ENCODE measurements around the gene TMEM185B.
"Not testable (repeated sequence)": the region's sequence is repeated elsewhere in the genome, so short reads cannot be mapped to it uniquely, and the experiment has no call there.

Gene TMEM185B

DNA sequence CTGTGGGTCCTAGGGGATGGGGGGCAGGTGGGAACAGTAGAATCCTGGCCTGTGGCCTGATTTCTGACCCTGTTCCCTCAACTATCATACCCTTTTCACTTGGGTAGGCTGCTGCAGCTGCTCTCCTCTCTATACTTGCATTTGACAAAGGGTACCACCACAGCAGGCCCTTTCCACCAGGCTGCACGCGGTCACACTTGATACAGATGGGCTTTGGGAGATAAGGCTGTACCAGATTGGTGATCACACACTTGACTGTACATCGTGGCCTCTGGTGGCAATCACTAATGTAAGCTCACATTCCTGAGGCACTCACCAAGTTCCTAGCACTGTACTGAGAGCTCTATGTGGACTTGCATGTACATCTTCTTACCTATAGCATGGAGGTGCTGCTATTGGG, 27.9 kb upstream of the TMEM185B start:
- DNase-seq = no peak

DNA sequence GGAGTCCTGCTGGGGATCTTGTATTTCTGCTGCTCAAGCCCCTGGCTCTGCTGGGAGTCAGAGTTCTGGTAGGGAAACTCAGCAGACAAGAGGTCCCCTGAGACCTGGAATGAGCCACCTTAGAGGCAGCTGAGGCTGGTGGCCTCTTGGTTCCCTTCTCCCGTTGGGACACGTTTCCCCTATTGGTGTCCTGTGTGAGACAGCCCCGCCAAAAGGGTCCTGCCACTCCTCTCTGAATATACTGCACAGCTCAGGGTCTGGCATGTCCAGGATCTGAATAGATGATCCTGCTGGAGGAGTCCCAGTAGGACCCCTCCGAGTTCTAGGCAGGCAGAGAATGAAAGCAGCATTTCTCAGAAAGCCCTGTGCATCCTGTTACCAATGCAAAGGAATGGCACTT, 27.4 kb upstream of the TMEM185B start:
- no peak for DNase-seq

DNA sequence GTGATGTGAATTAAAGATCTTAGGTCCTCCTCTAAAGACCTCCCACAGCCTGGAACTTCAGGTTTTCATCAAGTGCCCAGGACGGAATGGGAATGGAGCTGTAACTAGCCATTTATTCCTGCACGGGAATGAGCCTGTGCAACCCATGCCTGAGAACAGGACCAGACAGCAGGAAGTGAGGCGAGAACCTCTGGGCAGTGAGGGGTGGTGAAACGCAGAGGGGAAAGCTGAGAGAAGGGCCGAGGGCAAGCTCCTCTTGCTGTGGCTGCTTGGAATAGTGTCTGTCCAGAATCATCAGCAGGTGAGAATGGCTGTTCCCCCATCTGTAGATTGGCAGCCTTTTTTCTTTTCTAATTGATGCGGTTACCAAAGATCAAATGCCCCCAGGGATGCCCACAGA, 24.7 kb upstream of the TMEM185B start:
- DNase-seq = no peak

DNA sequence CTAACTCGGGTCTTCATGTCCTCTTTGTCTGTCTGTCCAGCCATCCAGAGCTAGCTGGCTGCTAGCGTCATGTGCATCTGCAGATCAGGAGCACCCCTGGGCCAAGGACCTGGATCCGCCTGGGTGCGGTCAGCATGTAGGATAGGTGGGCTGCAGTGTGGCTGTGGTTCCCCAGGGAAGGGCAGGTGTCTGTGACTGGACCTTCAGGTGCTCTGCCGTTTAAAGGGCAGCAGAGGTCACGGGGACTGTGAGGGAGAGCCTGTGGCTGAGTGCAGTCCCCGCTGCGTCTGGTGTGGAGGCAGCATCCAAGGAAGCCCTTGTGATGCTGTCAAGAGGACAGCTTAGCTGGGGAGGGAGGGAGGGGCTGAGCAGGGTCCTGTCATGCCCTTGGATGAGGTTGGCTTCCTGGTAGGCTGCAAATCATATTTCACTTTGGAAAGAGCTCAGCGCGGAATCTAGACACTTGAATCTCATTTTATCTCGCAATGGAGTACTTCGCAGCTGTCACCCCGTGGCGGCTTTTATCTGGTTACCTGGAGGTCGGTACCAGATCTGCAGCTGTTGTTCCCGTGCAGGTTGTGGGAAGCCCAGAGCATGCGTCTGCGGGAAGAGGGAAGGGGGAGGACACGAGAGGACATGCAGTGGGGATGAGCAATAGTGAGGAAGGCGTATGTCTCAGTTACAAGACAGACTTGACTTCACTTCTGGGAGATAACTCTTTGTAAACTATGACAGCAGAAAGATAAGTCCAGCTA, 23.5 kb upstream of the TMEM185B start:
- no peak for DNase-seq

DNA sequence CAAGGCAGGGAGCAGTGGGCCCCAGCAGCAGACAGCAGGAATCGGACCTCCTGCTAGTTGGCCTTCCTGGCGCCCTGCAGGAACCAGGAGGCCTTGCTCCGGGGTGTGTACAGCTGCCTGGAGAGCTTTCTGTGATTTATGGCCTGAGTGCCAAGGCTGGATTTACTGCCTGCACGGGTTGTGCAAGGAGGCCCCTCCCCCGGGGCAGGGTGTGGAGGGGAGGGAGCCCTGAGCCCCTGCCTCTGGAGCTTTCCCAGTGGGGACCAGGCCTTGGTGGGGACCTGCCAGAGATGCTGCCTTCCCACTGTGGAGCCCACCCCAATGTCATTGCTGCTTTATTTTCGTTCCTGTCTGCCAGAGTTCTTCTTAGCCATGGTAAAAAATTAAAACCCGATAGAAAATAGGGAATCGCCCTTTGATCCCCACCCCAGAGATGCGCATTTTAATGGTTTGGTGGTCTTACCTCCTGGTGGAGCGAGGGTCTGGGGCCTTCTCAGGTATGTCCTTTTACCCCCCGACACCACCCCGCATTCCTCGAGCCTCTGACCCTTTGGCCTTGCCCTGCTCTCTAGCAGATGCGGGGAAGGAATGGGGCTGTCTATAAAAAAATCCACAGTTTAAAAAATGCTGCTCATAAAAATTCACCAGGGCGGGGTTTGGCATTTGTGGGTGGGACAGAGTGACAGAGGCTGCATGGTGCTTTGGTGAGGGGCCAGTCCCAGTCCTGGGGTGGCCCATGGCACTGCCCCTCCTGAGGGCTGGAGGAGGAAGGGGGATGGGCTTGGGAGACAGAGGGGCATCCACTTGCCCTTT, 22.5 kb upstream of the TMEM185B start:
- DNase-seq = no peak

DNA sequence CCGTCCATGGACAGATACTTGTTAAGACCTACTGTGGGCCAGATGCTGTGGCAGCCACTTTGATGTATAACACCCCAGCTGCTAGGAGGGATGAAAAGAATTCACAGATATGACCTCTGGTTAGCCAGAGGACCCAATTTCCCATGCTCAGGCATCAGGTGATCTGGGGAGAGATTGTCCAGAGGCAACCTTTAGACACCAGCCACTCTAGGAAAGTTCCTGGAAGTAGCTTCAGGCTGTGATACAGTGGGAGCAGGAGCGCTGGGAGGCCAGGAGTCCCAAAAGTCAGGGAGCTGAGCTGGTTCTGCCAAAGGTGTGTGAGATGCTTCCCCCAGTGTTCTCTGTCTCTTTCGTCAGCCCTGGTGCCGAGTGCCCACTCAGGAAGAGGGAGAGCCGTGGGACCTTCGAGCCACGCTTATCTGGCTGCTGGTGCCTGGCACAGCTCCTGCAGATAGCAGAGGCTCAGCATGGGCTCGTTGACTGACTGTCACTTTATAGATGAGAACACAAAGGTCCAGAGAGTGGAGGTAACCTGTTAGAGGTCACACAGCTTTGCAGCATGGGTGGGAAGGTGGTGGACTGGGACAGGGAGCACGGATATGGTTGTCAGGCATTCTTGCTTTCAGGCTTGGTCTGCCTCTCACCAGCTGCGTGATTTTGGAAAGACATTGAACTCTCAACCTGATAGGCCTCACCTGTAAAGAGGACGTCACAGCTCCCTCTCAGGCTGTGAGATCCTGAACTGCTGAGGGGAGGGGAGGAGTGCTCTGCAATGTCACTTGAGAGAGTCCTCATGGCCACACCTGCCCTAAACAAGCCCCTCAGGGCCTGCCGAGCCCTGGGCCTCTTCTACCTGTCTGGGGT, 21.7 kb upstream of the TMEM185B start:
- DNase-seq = no peak

DNA sequence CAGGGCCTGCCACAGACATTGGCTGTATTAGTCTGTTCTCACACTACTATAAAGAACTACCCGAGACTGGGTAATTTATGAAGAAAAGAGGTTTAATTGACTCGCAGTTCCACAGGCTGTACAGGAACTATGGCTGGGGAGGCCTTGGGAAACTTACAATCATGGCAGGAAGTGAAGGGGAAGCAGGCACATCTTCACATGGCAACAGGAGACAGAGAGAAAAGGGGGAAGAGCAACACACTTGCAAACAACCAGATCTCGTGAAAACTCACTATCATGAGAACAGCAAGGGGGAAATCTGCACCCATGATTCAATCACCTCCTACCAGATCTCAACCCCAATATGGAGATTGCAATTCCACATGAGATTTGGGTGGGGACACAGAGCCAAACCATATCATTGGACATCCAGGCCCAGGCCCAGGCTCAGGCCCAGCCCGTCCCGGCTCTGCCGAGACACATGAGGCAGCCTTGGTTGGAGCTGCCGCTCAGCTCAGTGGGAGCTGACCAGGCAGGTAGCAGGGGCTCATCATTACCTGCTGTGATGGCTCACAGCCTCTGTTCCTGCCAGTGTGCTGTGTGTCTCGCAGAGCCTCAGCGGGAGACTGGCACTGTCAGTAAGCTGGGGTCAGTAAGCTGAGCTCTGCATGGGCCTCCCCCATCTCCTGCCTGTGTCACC, 20.8 kb upstream of the TMEM185B start:
- DNase-seq = no peak

DNA sequence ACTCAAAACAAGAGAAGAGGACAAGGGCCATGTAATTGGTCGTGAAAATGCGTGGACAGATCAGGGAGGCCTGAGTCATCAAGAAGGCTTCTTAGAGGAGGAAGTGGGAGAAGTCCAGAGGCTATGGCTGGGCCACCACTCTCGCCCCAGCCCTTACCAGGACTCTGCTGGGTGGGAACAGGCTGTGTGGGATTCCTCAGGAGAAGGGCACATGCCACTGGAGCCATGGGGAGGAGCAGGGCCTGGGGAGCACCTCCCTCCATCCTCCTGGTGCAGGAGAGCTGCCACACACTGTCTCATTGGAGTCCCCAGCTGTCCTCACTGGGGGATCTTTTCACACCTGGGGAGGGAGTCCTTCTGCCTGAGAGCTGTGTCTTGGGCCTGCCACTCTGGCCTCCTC, 20.0 kb upstream of the TMEM185B start:
- DNase-seq = no peak

DNA sequence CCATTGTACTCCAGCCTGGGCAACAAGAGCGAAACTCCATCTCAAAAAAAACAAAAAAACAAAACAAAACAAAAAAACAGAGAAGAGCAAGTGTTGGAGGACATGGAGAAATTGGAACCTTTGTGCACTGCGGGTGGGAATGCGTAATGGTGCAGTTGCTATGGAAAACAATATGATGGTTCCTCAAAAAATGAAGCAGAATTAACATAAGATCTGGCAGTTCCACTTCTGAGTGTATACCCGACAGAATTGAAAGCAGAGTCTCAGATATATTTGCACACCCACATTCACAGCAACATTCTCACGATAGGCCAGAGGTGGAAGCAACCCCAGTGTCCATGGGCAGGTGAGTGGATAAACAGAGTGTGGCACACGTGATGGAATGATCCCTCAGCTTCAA, 18.5 kb upstream of the TMEM185B start:
- DNase-seq = no peak

DNA sequence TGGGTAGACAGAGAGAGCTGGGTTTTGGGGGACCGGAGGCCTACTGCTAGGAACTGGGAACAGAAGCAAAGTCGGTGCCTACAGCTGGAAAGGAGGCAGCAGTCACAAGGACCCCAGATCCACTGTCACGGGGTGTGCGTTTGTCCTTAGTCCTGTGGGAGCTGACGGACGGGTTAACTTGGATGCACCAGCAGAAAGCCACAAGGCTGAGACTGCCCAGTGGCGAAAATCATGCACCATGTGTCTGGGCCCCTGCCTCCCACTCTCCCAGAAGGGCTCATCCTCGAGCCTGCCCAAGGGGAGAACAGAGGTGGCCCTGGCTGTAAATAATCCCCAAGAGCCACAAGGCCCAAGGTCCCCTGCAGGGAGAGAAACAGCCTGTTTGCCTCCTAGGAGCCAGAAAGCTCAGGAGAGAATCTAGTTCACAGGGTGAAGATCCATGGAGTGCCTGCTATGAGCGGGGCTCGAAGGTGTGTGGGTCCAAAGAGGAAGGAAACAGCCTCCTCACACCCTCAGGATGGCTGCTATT, 17.8 kb upstream of the TMEM185B start:
- DNase-seq = no peak

DNA sequence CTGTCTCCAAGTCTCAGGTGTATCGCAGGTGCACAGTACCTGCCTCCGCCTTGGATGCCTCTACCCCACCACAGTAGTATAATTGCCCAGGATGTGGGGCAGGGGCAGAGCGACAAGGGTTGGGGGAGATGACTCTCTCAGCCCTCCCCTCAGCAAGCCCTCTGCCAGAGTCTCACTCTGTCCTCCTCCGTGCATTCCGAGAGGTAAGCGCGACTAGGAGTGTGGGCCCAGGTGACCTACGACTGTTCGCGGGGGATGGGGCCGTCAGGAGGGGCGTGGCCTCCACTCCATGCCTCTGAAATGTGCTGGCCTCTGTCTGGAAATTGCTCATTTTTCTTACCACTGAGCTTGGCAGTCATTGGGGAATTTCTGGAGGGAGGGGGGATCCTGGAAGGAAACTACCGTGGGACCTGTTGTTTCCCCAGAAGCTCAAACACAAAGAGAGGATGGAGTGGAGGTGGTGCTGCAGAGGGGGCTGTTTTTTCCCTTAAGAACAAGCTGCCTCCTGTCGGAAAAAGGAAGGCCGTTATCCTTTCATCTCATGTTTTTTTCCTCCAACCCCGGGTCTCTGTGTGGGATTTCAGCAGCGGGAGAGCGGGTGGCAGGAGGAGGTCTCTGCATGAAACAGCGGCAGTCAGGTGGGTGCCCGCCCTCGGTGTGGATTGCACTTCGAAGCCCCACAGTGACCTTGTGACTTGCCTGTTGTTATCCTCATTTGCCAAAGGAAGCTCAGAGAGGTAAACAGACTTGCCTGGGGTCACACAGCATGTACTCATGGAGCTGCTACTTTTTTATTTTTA, 16.5 kb upstream of the TMEM185B start:
- DNase-seq = no peak

DNA sequence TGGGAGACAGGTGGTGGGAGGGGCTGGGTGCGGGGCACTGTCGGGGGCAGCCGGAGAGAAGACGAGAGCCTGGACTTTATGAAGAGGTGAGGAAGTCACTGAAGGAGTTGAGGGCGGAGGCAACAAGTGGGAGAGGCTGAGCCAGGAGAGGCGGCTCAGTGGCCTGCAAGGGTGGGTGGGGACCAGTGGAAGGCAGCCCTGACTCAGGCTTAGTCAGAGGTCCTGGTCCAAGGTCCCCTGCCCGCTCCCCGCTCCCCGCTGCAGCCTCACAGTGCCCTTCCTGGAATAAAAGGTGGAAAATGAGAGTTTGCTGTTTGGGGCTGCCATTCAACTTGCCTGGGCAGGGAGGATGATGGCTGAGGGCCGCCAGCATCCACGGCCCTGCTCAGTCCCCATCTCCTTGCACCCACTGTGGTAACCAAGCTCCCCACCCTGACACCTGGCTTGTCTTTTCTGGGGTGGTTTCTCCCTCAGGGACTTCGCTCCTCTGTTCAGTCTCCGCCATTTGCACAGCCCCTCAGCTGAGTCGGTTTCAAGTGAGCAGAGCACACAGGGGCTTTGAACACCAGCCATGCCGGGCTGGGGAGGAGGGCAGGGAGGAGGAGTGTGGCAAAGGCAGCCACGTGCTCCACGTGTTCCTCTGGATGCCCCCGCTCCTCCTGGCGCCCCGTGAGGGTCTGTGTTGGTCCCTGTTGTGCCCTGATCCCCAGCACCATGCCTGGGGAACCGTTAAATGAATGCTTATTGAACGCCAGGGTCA, 15.7 kb upstream of the TMEM185B start:
- no peak for DNase-seq

DNA sequence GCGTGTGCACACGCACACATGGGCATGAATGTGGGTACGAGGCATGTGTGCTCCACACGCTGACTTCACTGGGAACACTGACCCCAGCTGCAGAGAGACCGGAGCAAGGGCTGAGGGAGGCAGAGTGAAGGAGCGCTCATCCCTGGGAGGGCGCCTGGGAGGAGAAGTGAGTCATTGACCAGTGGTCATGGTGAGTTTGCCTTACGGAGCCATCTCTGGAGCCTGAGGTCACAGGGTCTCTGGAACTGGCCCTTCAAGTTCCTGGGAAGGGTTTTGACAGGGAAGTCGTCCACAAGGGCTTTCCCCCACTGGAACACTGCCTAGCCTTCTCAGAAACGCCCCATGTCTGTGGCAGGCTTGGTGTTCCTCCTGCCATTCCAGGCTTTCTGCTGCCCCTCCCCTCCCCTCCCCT, 14.3 kb upstream of the TMEM185B start:
- no peak for DNase-seq

DNA sequence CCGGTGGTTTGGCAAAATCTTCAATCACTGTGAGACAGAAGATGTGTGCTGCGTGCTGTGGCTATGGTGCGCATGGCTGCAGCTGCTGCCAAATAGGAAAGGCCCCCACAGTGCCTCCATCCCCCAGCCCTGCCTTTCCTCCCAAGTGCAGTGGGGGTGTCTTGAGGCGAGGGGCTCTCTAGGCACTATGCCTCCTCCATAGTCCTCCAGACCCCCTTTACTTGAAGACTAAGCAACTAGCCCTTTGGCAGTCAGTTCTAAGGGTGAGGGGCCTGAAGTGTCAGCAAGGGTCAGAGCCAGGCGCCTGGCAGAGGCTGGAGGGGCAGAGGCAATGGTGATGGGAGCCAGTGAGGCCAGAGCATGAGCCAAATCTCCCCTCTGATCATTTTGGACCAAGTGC, 13.6 kb upstream of the TMEM185B start:
- DNase-seq = no peak

DNA sequence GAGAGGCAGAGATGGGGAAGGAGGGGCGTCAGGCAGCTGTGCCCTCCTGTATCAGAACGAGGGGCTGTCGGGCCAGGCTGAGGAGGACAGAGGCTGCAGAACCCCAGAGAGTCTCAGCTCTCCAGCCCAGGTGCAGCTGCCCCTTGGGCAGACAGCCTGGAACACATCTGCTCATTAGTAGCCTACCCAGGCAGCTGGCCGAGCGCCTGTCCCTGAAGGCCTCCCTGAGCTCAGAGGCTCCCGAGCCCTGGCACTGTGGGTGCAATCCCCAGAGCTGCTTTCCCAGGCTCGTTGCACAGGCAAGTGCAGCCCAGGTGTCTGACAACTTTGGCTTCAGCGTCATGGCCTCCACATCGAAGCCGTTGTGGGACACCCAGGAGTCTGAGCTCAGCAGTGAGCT, 13.1 kb upstream of the TMEM185B start:
- no peak for DNase-seq

DNA sequence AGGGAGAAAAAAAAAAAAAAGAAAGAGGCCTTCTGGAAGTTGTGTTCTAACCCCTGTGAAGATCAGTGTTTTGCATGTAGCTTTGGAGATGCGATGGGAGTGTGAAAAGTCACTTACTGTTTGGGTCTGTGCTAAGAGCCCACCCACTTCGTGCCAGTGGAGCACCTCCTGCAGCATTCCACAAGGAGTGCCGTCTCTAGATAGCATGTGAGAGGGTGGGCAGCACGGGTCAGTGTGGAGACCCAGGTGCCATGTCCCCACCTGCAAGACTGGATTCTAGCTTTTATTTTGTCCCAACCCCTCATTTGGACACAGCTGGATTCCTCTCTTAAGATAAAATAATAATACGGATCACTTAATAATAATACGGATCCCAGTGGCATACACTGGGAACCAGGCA, 12.5 kb upstream of the TMEM185B start:
- no peak for DNase-seq

DNA sequence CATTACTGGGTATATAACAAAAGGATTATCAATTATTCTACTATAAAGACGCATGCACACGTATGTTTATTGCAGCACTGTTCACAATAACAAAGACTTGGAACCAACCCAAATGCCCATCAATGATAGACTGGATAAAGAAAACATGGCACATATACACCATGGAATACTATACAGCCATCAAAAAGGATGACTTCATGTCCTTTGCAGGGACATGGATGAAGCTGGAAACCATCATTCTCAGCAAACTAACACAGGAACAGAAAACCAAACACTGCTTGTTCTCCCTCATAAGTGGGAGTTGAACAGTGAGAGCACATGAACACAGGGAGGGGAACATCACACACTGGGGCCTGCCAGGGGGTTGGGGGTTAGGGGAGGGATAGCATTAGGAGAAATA, 12.0 kb upstream of the TMEM185B start:
- DNase-seq = not testable (repeated sequence)

DNA sequence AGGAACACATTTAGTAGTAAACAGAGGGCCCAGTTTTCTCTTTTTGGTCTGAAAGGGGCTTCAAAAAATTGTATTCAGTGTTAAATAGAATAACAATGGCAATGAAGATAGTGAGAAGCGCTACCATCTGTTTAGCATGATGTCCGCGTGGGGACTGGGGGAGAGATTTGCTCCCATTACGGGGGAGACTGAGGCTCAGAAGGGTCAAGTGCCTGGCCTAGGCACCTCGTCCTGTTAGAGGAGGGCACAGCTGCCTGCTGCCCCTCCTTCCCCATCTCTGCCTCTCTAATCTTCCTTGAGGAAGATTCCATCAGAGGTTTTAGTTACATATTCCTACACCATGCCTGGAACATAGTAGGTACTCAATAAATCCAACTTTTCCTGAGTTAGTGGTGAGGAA, 10.1 kb upstream of the TMEM185B start:
- no peak for DNase-seq

DNA sequence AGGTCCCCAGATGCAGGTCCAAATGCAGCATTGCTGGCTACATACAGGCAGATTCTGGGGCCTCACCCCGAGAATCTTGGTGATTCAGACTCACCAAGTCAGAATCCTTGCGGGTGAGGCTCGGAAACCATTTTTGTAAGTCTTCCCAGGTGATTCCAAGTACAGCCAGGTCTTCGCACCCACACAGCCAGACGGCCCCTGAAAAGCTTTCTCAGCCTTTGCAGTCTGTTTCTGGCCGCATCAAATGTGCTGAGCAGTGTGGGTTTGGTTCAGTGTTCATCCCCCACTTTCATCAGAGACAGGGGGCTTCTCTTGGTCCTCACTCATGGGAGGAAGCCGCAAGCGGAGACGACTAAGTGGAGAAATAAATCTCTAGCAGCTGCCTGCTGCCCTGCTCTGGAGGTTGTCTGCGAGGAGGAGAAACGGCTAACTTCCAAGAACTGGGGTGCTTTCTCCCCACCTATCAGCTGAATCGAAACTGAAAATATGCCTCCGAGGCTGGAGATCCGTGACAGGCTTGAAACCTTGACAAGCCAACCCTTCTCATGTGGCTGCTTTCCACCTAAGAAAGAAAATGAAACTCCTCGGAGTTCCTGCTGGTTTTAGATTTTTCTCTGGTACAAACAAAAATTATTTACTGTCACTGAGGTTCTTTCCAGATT, 8.9 kb upstream of the TMEM185B start:
- no peak for DNase-seq

DNA sequence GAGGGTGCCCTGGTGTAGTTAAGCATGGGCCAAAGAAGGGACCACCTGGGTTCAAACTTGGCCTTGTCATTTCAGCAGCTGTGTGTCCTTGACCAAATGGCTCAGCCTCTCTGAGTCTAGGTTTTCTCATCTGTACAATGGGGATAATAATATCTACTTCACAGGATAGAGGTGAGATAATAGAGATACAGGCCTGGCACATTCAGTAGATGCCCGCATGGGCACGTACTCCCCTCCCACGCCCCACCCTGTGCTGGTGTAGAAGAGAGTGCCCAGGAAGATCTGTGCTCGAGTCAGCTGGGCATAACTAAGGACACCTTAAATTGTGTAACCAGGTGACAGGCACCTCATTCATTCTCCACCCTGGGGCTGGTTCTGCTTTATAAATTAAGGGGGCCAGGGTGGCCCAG, 8.4 kb upstream of the TMEM185B start:
- DNase-seq = no peak
